OCI-LY1 (cell line): Measurements from ENCODE around the gene ESR1.

Experiments
- H2AFZ ChIP-seq: fragments of 200-600 bp; sonication (generic), shearing (Covaris generic); 2 replicates; pipeline ENCODE4 v1.6.0; 2014; ENCODE audit warnings: antibody characterized with exemption, mild to moderate bottlenecking, low read length
- H3F3A ChIP-seq: fragments of 200-600 bp; sonication (generic), shearing (Covaris generic); 2 replicates; pipeline ENCODE4 v1.6.0; 2014; ENCODE audit warnings: mild to moderate bottlenecking, antibody characterized with exemption, low read length, moderate library complexity; ENCODE audit not compliant: insufficient read depth
- H3K27ac ChIP-seq: fragments of 200-600 bp; sonication (generic); 2 replicates; pipeline ENCODE4 v1.5.1; 2014; ENCODE audit warnings: low read length, mixed run types, mild to moderate bottlenecking, low read depth; ENCODE audit not compliant: poor library complexity, severe bottlenecking
- H3K27me3 ChIP-seq: fragments of 200-600 bp; sonication (generic); 2 replicates; pipeline ENCODE4 v1.6.0; 2014; ENCODE audit warnings: antibody characterized with exemption, mild to moderate bottlenecking, low read length, moderate library complexity; ENCODE audit not compliant: insufficient read depth
- H3K36me3 ChIP-seq: fragments of 200-600 bp; sonication (generic); 2 replicates; pipeline ENCODE4 v1.6.1; 2014; ENCODE audit warnings: mild to moderate bottlenecking, antibody characterized with exemption, low read length, moderate library complexity, mixed read lengths; ENCODE audit not compliant: insufficient read depth
- H3K4me1 ChIP-seq: fragments of 200-600 bp; sonication (generic); 2 replicates; pipeline ENCODE4 v1.5.1; 2014; ENCODE audit warnings: mild to moderate bottlenecking, low read length, moderate library complexity; ENCODE audit not compliant: insufficient read depth, severe bottlenecking
- H3K4me2 ChIP-seq: fragments of 200-600 bp; sonication (generic), shearing (Covaris generic); 2 replicates; pipeline ENCODE4 v1.6.1; 2014; ENCODE audit warnings: low read length
- H3K4me3 ChIP-seq: fragments of 200-600 bp; sonication (generic); 2 replicates; pipeline ENCODE4 v1.5.1; 2014; ENCODE audit warnings: low read length, low read depth, mild to moderate bottlenecking, mixed read lengths; ENCODE audit not compliant: poor library complexity, severe bottlenecking
- H3K79me2 ChIP-seq: fragments of 200-600 bp; shearing (Covaris generic); 2 replicates; pipeline ENCODE4 v1.6.1; 2016; ENCODE audit warnings: mixed run types, low read length, mixed read lengths; ENCODE audit not compliant: insufficient read depth
- H3K9ac ChIP-seq: fragments of 200-600 bp; sonication (generic), shearing (Covaris generic); 2 replicates; pipeline ENCODE4 v1.6.1; 2014; ENCODE audit warnings: mild to moderate bottlenecking, low read length, mixed read lengths
- H3K9me2 ChIP-seq: fragments of 200-600 bp; sonication (generic), shearing (Covaris generic); 2 replicates; pipeline ENCODE4 v1.6.1; 2014; ENCODE audit warnings: low read depth, mild to moderate bottlenecking, low read length, mixed read lengths
- H3K9me3 ChIP-seq: fragments of 200-600 bp; shearing (Covaris generic); 2 replicates; pipeline ENCODE4 v1.6.1; 2014; ENCODE audit warnings: low read length, mixed read lengths
- H4K20me1 ChIP-seq: fragments of 200-600 bp; sonication (generic), shearing (Covaris generic); 2 replicates; pipeline ENCODE4 v1.6.0; 2016; ENCODE audit warnings: mild to moderate bottlenecking, low read length; ENCODE audit not compliant: insufficient read depth
- EZH2 ChIP-seq: fragments of 200-600 bp; sonication (generic), shearing (Covaris generic); IDR thresholded peaks from 2 replicates; pipeline ENCODE4 v1.8.0; 2017; ENCODE audit warnings: borderline replicate concordance, mixed run types, mild to moderate bottlenecking, antibody characterized with exemption, low read length, moderate library complexity, mixed read lengths
- TF ChIP-seq, protein P1 (sequence below): fragments of 200-600 bp; sonication (generic), shearing (Covaris generic); IDR thresholded peaks from 2 replicates; pipeline ENCODE4 v1.5.1; 2017; ENCODE audit warnings: mild to moderate bottlenecking, antibody characterized with exemption, low read length, moderate library complexity, mixed read lengths

Gene ESR1

DNA sequence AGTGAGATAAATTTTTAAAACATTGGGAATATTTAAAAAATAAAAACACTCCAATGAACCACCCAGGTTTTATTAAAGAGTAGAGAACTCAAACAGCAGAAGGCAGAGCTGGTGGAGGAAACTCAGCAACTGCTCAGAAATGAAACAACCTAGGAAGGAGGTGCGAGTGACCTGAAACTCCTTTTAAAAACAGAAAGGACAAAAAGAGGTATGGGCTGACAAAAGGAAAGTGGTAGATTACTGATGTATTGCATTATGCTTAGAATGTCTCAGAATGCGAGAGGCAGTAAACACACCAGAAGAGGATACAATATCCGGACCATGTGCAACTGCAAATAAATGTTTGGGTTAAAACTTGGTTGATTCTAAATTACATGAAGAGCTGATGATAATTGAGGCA is 97.6 kb downstream of the ESR1 start:
- Histone ChIP-seq H3K27ac (no peak overlapping the region), H3K4me1 (no peaks in the 10 kb centered on the region), H3K4me2 (no peak overlapping the region), H3K9me3 (no peaks in the 10 kb centered on the region), H3K36me3 (no peaks in the 10 kb centered on the region), H3K4me3 (no peak overlapping the region), H3F3A (no peaks in the 10 kb centered on the region), H3K79me2 (no peaks in the 10 kb centered on the region), H4K20me1 (no peaks in the 10 kb centered on the region), H2AFZ (no peak overlapping the region), H3K27me3 (no peaks in the 10 kb centered on the region), H3K9ac (no peak overlapping the region), H3K9me2 (no peaks in the 10 kb centered on the region)
- no peak for TF ChIP-seq EZH2
- TF ChIP-seq, protein P1, sequence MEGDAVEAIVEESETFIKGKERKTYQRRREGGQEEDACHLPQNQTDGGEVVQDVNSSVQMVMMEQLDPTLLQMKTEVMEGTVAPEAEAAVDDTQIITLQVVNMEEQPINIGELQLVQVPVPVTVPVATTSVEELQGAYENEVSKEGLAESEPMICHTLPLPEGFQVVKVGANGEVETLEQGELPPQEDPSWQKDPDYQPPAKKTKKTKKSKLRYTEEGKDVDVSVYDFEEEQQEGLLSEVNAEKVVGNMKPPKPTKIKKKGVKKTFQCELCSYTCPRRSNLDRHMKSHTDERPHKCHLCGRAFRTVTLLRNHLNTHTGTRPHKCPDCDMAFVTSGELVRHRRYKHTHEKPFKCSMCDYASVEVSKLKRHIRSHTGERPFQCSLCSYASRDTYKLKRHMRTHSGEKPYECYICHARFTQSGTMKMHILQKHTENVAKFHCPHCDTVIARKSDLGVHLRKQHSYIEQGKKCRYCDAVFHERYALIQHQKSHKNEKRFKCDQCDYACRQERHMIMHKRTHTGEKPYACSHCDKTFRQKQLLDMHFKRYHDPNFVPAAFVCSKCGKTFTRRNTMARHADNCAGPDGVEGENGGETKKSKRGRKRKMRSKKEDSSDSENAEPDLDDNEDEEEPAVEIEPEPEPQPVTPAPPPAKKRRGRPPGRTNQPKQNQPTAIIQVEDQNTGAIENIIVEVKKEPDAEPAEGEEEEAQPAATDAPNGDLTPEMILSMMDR, result no peak

- Histone ChIP-seq H3K4me3 (no peak overlapping the region), H3K9me3 (no peaks in the 10 kb centered on the region), H3K79me2 (no peaks in the 10 kb centered on the region), H4K20me1 (no peaks in the 10 kb centered on the region), H3K4me2 (no peak overlapping the region), H3K27me3 (no peaks in the 10 kb centered on the region), H3K9me2 (no peaks in the 10 kb centered on the region), H3K9ac (no peak overlapping the region), H3F3A (no peaks in the 10 kb centered on the region), H3K27ac (no peak overlapping the region), H3K4me1 (no peaks in the 10 kb centered on the region), H3K36me3 (no peaks in the 10 kb centered on the region), H2AFZ (no peak overlapping the region)
- TF ChIP-seq EZH2, result no peak
- TF ChIP-seq, protein P1, result no peak
Observed at GRCh38 chr6:151905854-151906253, 98.4 kb downstream of the ESR1 start.

- TF ChIP-seq, protein P1, result no peak
- no peak for TF ChIP-seq EZH2
- Histone ChIP-seq H3K27me3 (no peaks in the 10 kb centered on the region), H3F3A (no peaks in the 10 kb centered on the region), H3K4me3 (no peak overlapping the region), H3K9ac (no peak overlapping the region), H3K4me2 (no peak overlapping the region), H3K9me2 (no peaks in the 10 kb centered on the region), H3K9me3 (no peaks in the 10 kb centered on the region), H4K20me1 (no peaks in the 10 kb centered on the region), H3K4me1 (no peaks in the 10 kb centered on the region), H3K36me3 (no peaks in the 10 kb centered on the region), H3K27ac (no peak overlapping the region), H2AFZ (no peak overlapping the region), H3K79me2 (no peaks in the 10 kb centered on the region)
Observed at GRCh38 chr6:151911401-151911800, 103.9 kb downstream of the ESR1 start.
